Esophagus squamous epithelium (tissue), 4 donors: ENCODE measurements around the gene SEPTIN2.

Source experiments
- POLR2A ChIP-seq, 4 donors: fragments of 450-650 bp; IDR thresholded peaks; one replicate each; pipeline ENCODE4 v1.6.1; 2017; ENCODE audit warnings: antibody characterized with exemption in 4 of 4, mild to moderate bottlenecking in 4 of 4, moderate library complexity in 3 of 4
- TF ChIP-seq, protein P1 (sequence below), 6 experiments: fragments of 450-650 bp in 4 of 6; fragments of 200-600 bp in 2 of 6; sonication (generic) in 2 of 6; IDR thresholded peaks; one replicate each; pipeline ENCODE4 v1.5.1; 2016 to 2019; ENCODE audit warnings: antibody characterized with exemption in 6 of 6, mild to moderate bottlenecking in 4 of 6, moderate library complexity in 4 of 6

GRCh38 chr2:241289597-241289996, 26.1 kb upstream of the SEPTIN2 start:
- no peak for TF ChIP-seq POLR2A (IDR thresholded peaks at IDR 0.05)
- TF ChIP-seq, protein P1, sequence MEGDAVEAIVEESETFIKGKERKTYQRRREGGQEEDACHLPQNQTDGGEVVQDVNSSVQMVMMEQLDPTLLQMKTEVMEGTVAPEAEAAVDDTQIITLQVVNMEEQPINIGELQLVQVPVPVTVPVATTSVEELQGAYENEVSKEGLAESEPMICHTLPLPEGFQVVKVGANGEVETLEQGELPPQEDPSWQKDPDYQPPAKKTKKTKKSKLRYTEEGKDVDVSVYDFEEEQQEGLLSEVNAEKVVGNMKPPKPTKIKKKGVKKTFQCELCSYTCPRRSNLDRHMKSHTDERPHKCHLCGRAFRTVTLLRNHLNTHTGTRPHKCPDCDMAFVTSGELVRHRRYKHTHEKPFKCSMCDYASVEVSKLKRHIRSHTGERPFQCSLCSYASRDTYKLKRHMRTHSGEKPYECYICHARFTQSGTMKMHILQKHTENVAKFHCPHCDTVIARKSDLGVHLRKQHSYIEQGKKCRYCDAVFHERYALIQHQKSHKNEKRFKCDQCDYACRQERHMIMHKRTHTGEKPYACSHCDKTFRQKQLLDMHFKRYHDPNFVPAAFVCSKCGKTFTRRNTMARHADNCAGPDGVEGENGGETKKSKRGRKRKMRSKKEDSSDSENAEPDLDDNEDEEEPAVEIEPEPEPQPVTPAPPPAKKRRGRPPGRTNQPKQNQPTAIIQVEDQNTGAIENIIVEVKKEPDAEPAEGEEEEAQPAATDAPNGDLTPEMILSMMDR (IDR thresholded peaks at IDR 0.05) = peak in 1 of 6 experiments; percentile 5
